Thymus (tissue), 11 donors: ENCODE measurements around the gene CC2D1A. TPM values are rescaled to one million over a fixed set of nuclear protein-coding genes. Genes with fewer than 3 reads are reported as not detected.

ENCODE experiments used
- DNase-seq, 9 donors: peaks; one replicate each; pipeline ENCODE4 v3.0.0-alpha.2; 2013; ENCODE audit warnings: low spot score in 9 of 9, low read depth in 6 of 9, missing footprints in 1 of 9
- H3K27ac ChIP-seq, 2 donors: one replicate each; pipeline ENCODE4 v1.5.1; 2013; ENCODE audit warnings: control low read depth in 1 of 2, low read depth in 1 of 2, low read length in 1 of 2, mild to moderate bottlenecking in 1 of 2, moderate library complexity in 1 of 2
- H3K27me3 ChIP-seq, 2 donors: one replicate each; pipeline ENCODE4 v1.5.1; 2013; ENCODE audit warnings: low read length in 1 of 2; ENCODE audit not compliant: control insufficient read depth in 2 of 2, insufficient read depth in 1 of 2
- H3K36me3 ChIP-seq, 2 donors: one replicate each; pipeline ENCODE4 v1.5.1; 2013; ENCODE audit warnings: low read length in 1 of 2, mild to moderate bottlenecking in 1 of 2, moderate library complexity in 1 of 2; ENCODE audit not compliant: control insufficient read depth in 2 of 2, insufficient read depth in 2 of 2
- H3K4me1 ChIP-seq, 2 donors: one replicate each; pipeline ENCODE4 v1.5.1; 2013; ENCODE audit warnings: low read length in 2 of 2; ENCODE audit not compliant: control insufficient read depth in 2 of 2, insufficient read depth in 2 of 2
- H3K4me3 ChIP-seq, 2 donors: one replicate each; pipeline ENCODE4 v1.5.1; 2013; ENCODE audit warnings: low read length in 2 of 2, control low read depth in 1 of 2, mild to moderate bottlenecking in 1 of 2
- H3K9me3 ChIP-seq, 2 donors: one replicate each; pipeline ENCODE4 v1.5.1; 2013; ENCODE audit warnings: low read length in 1 of 2, mild to moderate bottlenecking in 1 of 2; ENCODE audit not compliant: control insufficient read depth in 2 of 2, insufficient read depth in 1 of 2
- WGBS: extraction: QIAGEN DNeasy Blood & Tissue Kit; methylation state at CpG from one replicate; pipeline ENCODE4 v1.1.7; 2013; 5-methylcytosine and 5-hydroxymethylcytosine counted together
- polyA plus RNA-seq: library from polyadenylated mRNA; stranded (reverse); fragments of 200-250 nt; gene quantifications from one replicate; pipeline ENCODE4 v1.2.3, GENCODE V29; 2013
- total RNA-seq: library from RNA; stranded (reverse); fragments of 120-200 nt; gene quantifications from one replicate; pipeline ENCODE4 v1.2.4, GENCODE V29; 2013
- donor health status: healthy.

Gene CC2D1A
- total and polyA plus RNA-seq, 2 donors: 5.8 to 26.7 TPM

DNA sequence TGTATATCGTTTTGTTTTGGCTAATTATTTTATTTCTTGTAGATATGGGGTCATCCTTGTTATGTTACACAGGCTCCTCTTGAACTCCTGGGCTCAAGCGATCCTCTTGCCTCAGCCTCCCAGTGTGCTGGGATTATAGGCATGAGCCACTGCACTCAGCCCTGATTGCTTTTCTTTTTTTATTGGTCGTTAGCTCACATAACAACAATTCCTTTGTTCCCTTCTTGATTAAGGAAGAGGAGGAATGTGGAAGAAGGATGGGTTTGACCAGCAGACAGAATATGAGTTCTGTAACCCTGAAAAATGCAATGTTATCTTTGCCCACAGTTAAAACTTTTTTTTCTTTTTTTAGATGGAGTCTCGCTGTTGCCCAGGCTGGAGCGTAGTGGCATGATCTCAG lies 11.4 kb upstream of the CC2D1A start:
- WGBS: 96% methylated on average over 5 of the region's 5 CpGs
- H3K9me3 ChIP-seq: no peaks in the 10 kb centered on the region
- no peaks in the 10 kb centered on the region for H3K4me1 ChIP-seq
- no peak for DNase-seq
- H3K36me3 ChIP-seq: no peaks in the 10 kb centered on the region
- H3K4me3 ChIP-seq: no peak overlapping the region
- H3K27ac ChIP-seq: no peak overlapping the region
- H3K27me3 ChIP-seq: no peaks in the 10 kb centered on the region

DNA sequence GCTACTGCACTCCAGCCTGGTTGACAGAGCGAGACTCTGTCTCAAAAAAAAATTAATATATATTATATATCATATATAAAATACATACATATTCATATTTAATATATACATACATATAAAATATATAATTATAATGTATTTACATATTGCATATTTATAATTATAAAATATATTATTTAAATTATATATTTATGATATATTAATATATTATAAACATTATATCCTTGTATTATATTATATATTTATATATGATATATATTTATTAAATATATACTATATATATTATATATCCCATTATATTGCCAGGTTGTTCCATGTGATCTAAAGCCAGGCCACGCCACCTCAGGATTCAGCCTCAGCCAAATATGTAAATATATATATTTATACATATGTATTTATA lies 9.8 kb upstream of the CC2D1A start:
- H3K4me1 ChIP-seq: no peaks in the 10 kb centered on the region
- 98% methylated on average over 2 of the region's 2 CpGs for WGBS
- no peak overlapping the region for H3K4me3 ChIP-seq
- H3K27ac ChIP-seq: no peak overlapping the region
- no peaks in the 10 kb centered on the region for H3K9me3 ChIP-seq
- no peak for DNase-seq
- no peaks in the 10 kb centered on the region for H3K27me3 ChIP-seq
- H3K36me3 ChIP-seq: no peaks in the 10 kb centered on the region

GRCh38 chr19:13899393-13899792 lies 6.6 kb upstream of the CC2D1A start:
- WGBS: 81% methylated on average over 10 of the region's 10 CpGs
- Histone ChIP-seq H3K27ac (no peak overlapping the region), H3K27me3 (no peaks in the 10 kb centered on the region), H3K4me1 (peaks cover 0 to 3% of the 10 kb centered on the region in 2 donors), H3K36me3 (no peaks in the 10 kb centered on the region), H3K4me3 (no peak overlapping the region), H3K9me3 (no peaks in the 10 kb centered on the region)
- no peak for DNase-seq

GRCh38 chr19:13899912-13900584 lies 6.0 kb upstream of the CC2D1A start:
- WGBS: 80% methylated on average over 5 of the region's 5 CpGs

DNA sequence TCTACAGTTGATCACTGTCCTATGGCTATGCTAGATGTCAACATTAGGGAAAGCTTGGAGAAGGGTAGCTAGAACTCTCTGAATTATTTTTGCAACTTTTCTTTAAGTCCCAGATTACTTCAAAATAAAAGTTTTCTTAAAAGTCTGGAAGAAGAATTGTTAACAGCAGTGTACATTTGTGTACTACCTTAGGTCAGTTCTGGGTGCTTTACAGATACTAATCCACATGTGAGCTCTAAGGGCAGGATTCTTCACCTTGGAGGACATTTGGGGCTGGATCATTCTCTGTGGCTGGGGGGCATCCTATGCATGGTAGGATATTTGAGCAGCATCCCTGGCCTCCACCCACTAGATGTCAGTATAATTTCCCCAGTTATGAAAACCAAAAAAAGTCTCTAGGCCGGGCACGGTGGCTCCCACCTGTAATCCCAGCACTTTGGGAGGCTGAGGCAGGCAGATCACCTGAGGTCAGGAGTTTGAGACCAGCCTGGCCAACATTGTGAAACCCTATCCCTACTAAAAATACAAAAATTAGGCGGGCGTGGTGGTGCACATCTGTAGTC lies 2.9 kb upstream of the CC2D1A start:
- no peaks in the 10 kb centered on the region for H3K36me3 ChIP-seq
- no peaks in the 10 kb centered on the region for H3K27me3 ChIP-seq
- 83% methylated on average over 4 of the region's 4 CpGs for WGBS
- peak in 1 of 9 donors; percentile 37 for DNase-seq
- H3K9me3 ChIP-seq: peaks cover 0 to 7% of the 10 kb centered on the region in 2 donors
- H3K4me3 ChIP-seq: no peak overlapping the region
- H3K4me1 ChIP-seq: peaks cover 6 to 15% of the 10 kb centered on the region in 2 donors
- H3K27ac ChIP-seq: no peak overlapping the region

More at GRCh38 chr19:13899912-13900584, 6.0 kb upstream of the CC2D1A start:
- Histone ChIP-seq H3K4me3 (no peak overlapping the region), H3K27ac (no peak overlapping the region), H3K27me3 (no peaks in the 10 kb centered on the region), H3K4me1 (peaks cover 0 to 3% of the 10 kb centered on the region in 2 donors), H3K36me3 (no peaks in the 10 kb centered on the region), H3K9me3 (no peaks in the 10 kb centered on the region)
- DNase-seq: no peak

GRCh38 chr19:13906521-13906904 lies 512 bp downstream of the CC2D1A start:
- H3K4me1 ChIP-seq: peaks cover 6 to 15% of the 10 kb centered on the region in 2 donors
- H3K4me3 ChIP-seq: peak overlapping the region; percentile 66 to 84
- H3K9me3 ChIP-seq: peaks cover 0 to 7% of the 10 kb centered on the region in 2 donors
- no peak for DNase-seq
- no peak overlapping the region for H3K27ac ChIP-seq
- peaks cover 7 to 13% of the 10 kb centered on the region in 2 donors for H3K36me3 ChIP-seq
- 4% methylated on average over 13 of the region's 13 CpGs for WGBS
- no peaks in the 10 kb centered on the region for H3K27me3 ChIP-seq

GRCh38 chr19:13906910-13907309 lies 909 bp downstream of the CC2D1A start:
- Histone ChIP-seq H3K9me3 (peaks cover 0 to 7% of the 10 kb centered on the region in 2 donors), H3K4me1 (peaks cover 6 to 15% of the 10 kb centered on the region in 2 donors), H3K36me3 (peaks cover 7 to 14% of the 10 kb centered on the region in 2 donors), H3K27me3 (no peaks in the 10 kb centered on the region), H3K4me3 (peak overlapping the region; percentile 66 to 84), H3K27ac (no peak overlapping the region)
- no peak for DNase-seq
- 97% methylated on average over 5 of the region's 5 CpGs for WGBS

DNA sequence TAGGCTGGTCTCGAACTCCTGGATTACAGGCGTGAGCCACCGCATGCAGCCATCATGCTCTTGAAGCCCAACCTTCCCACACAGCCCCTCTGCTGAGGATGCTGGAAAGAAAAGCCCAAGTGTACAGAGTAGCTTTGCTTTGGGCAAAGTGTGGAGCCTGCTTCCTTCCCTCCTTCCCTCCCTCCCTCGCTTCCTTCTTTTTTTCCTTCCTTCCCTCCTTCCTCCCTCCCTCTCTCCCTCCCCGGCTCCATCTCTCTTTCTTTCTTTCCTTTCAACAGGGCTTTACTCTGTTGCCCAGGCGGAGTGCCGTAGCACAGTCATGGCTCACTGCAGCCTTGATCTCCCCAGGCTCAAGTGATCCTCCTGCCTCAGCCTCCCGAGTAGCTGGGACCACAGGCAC lies 2.7 kb downstream of the CC2D1A start:
- H3K4me1 ChIP-seq: peaks cover 6 to 15% of the 10 kb centered on the region in 2 donors
- 95% methylated on average over 8 of the region's 8 CpGs for WGBS
- no peak overlapping the region for H3K4me3 ChIP-seq
- no peaks in the 10 kb centered on the region for H3K27me3 ChIP-seq
- H3K36me3 ChIP-seq: peaks cover 22 to 31% of the 10 kb centered on the region in 2 donors
- H3K9me3 ChIP-seq: peaks cover 0 to 7% of the 10 kb centered on the region in 2 donors
- no peak overlapping the region for H3K27ac ChIP-seq
- DNase-seq: no peak

DNA sequence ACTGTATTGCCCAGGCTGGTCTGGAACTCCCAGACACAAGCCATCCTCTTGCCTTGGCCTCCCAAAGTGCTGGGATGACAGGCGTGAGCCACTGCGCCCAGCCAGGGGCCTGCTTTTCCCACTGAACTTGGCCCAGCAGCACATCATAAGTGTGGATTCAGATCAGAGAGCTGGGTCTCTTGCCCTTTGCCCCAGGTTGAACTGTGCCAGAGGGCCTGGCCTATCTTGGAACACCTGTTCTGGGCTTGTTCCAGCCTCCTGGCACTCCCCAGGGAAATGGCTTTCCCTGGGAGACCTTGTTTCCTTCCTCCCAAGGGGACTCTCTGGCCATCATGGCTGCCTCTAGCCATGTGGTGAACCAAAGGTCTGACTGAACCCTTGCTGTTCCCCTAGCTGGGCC lies 3.4 kb downstream of the CC2D1A start:
- Histone ChIP-seq H3K36me3 (peaks cover 22 to 31% of the 10 kb centered on the region in 2 donors), H3K4me1 (peaks cover 6 to 12% of the 10 kb centered on the region in 2 donors), H3K27me3 (no peaks in the 10 kb centered on the region), H3K4me3 (no peak overlapping the region), H3K9me3 (peaks cover 0 to 7% of the 10 kb centered on the region in 2 donors), H3K27ac (no peak overlapping the region)
- no peak for DNase-seq
- WGBS: 99% methylated on average over 2 of the region's 2 CpGs
